ENCODE results near the gene IDE. TPM values are rescaled to one million over a fixed set of nuclear protein-coding genes. Genes with fewer than 3 reads are reported as not detected.

Gene IDE
- total and polyA plus RNA-seq, 2 of the 4 experiments (the other 2 are of a cell fraction) = 9.3 to 27.4 TPM

- Histone ChIP-seq H3K4me2 (ENCODE audit: low read depth, low read length) (no peak overlapping the region), H2BK120ac (ENCODE audit: low read depth, low read length) (no peak overlapping the region), H3K18ac (ENCODE audit: low read depth, low read length) (no peak overlapping the region), H2BK20ac (ENCODE audit: low read depth, low read length) (no peak overlapping the region), H3K23ac (ENCODE audit: low read depth, low read length) (no peak overlapping the region), H2BK5ac (ENCODE audit: low read depth, low read length, poor library complexity, severe bottlenecking) (no peak overlapping the region), H4K8ac (ENCODE audit: low read depth in 2 of 2, low read length in 2 of 2) (no peak overlapping the region), H3K36me3 (ENCODE audit: control insufficient read depth, insufficient read depth, low read length) (peaks cover 25% of the 10 kb centered on the region), H3K79me1 (ENCODE audit: low read depth in 1 of 2, low read length in 2 of 2) (no peaks in the 10 kb centered on the region; a peak in 2 of 4 replicates), H4K5ac (ENCODE audit: low read depth, low read length) (no peak overlapping the region), H3K27ac (ENCODE audit: insufficient read depth, low read length) (no peak overlapping the region), H3K4me3 (ENCODE audit: insufficient read depth, low read depth, low read length) (no peak overlapping the region), H3K9ac (ENCODE audit: low read depth, low read length) (no peak overlapping the region), H2BK15ac (ENCODE audit: low read depth, low read length) (no peak overlapping the region), H3K9me3 (ENCODE audit: control insufficient read depth, insufficient read depth, low read length) (no peaks in the 10 kb centered on the region), H2AFZ (replicated peaks; ENCODE audit: low read length, poor library complexity) (no peak overlapping the region), H4K20me1 (ENCODE audit: insufficient read depth, low read length) (no peaks in the 10 kb centered on the region), H3K14ac (replicated peaks; ENCODE audit: low read depth, low read length) (no peak overlapping the region; the same call in 1 of the 2 replicates), H3K4me1 (ENCODE audit: control insufficient read depth, insufficient read depth, low read length) (peaks cover 1% of the 10 kb centered on the region; the same call in 1 of the 2 replicates), H3K27me3 (ENCODE audit: control insufficient read depth, insufficient read depth, low read length) (no peaks in the 10 kb centered on the region), H3K9me1 (ENCODE audit: insufficient read depth, low read length) (0 out of 2 replicates have a peak, but pooled peaks cover 2% of the 10 kb centered on the region), H3K4ac (ENCODE audit: low read depth, low read length) (no peak overlapping the region), H2AK5ac (ENCODE audit: low read depth, low read length) (no peak overlapping the region), H3K56ac (ENCODE audit: extremely low read depth, insufficient read depth, low read length) (no peak overlapping the region), H4K91ac (ENCODE audit: insufficient read depth, low read depth, low read length) (no peak overlapping the region), H2AK9ac (replicated peaks; ENCODE audit: low read depth, low read length, poor library complexity) (no peak overlapping the region)
- in situ Hi-C loops (cut with MboI; ENCODE audit: low sequenced_read_pairs) = no loop called here
- POLR2A ChIA-PET (ENCODE audit: unreplicated experiment) = no interaction called here
- WGBS, 2 experiments (ENCODE audit: extremely low coverage in 2 of 2, insufficient read length in 1 of 2) = no CpG with 5 or more reads among the region's 2 CpGs
- DNase-seq = no peak
- intact Hi-C loops (cut with micrococcal nuclease) = loop anchor here (5.0 kb wide), 1 partner anchor 41 kb away; the partner anchor contains the start of gene IDE
- dilution Hi-C loops (cut with HindIII; ENCODE audit: low sequenced_read_pairs, unreplicated experiment) = no loop called here
- ATAC-seq (ENCODE audit: low read depth) = no peak
- no peak for TF ChIP-seq FOS (IDR thresholded peaks at IDR 0.05; ENCODE audit: low read depth, low read length)
- no peak for TF ChIP-seq MXI1 (IDR thresholded peaks at IDR 0.05; ENCODE audit: borderline replicate concordance, low read depth, low read length)
- TF ChIP-seq BHLHE40 (IDR thresholded peaks at IDR 0.05; ENCODE audit: low read depth, low read length) = no peak
- TF ChIP-seq RAD21 (IDR thresholded peaks at IDR 0.05; ENCODE audit: low read length) = no peak
- no peak for TF ChIP-seq CEBPB (IDR thresholded peaks at IDR 0.05; ENCODE audit: low read depth, low read length)
- TF ChIP-seq CHD1 (IDR thresholded peaks at IDR 0.05; ENCODE audit: low read depth, low read length) = no peak
- CTCF ChIA-PET = interaction anchor here (2.0 kb wide), 1 partner anchor 44 kb away, joined by 5 read pairs; no protein-coding TSS in a partner anchor
- BruUV-seq (replicated peaks) = no TSS peak
Measured at GRCh38 chr10:92530891-92531535, 42.9 kb downstream of the IDE start.
